Suppressor macrophage treated with lipopolysaccharide for 4 hours (primary cell): ENCODE results near the gene NBL1.

Experiments used
- DNase-seq: peaks from one replicate; pipeline ENCODE4 v3.0.0-alpha.2; 2020

Gene NBL1

DNA sequence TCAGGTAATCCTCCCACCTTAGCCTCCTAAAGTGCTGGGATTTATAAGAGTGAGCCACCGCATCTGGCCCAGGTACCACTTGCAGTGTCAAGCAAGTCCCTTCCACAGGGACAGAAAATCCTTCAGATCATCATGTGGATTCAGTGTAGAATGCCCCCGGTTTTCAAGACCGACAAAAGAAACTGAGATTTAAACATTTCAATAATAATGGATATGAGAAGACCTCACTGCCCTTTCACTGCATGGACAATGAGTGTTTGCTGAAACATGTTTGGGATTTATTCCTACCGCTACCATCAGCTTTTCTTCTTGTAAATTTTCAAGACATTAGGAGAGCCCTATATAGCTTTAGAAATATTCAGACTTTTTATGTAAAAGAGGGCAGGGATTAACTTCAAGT is 62.0 kb downstream of the NBL1 start:
- DNase-seq: no peak
